RPMI7951 (cell line): ENCODE results near the gene ADRB1. TPM values are rescaled to one million over a fixed set of nuclear protein-coding genes. Genes with fewer than 3 reads are reported as not detected.

Experiments
- DNase-seq: peaks from one replicate; pipeline ENCODE4 v3.0.0-alpha.2; 2012; ENCODE audit warnings: low read depth
- total RNA-seq: library from RNA; depleted of rRNA; stranded (reverse); fragments of >200 nt; shearing (Covaris generic); gene quantifications from 2 replicates; pipeline ENCODE4 v1.2.3, GENCODE V29; 2014

Gene ADRB1
- total RNA-seq, 1 experiment from 2014 or later: not detected

- DNase-seq: peak; percentile 55
Observed at GRCh38 chr10:114026189-114027040, 17.3 kb upstream of the ADRB1 start.

GRCh38 chr10:114027041-114027394 lies 16.6 kb upstream of the ADRB1 start:
- DNase-seq: no peak

DNA sequence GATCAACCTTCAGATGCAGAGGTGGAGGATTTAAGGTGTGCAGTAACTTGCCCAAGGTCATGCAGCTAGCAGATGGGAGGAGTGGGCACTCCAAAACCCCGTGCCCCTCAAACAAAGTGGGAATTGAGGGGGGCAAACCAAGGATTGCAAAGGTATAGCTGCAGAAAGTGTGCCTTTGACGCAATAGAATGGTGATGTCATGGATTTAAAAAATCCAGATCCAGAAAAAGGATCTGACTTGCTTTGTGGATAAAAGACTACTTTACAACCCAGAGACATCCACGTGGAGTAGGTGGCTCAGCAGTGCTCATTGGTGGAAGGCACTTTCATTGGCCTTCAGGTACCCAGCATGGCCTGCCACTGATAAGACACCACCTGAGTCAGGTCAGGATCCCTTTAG lies 15.7 kb upstream of the ADRB1 start:
- no peak for DNase-seq

DNA sequence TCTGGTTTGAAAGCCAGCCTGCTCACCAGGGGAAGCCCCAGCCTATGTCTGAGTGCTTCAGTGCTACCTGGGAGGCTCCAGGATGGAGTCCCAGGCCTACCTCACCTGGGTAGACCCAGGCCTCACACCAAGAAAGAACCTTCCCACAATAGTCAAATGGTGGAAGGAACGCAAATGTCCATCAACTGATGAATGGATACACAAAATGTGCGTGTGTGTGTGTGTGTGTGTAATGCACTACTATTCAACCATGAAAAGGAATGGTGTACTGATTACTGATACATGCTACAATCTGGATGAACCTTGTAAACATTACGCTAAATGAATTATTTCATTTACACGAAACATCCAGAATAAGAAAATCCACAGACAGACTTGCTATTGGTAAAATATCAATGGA lies 15.2 kb upstream of the ADRB1 start:
- no peak for DNase-seq

DNA sequence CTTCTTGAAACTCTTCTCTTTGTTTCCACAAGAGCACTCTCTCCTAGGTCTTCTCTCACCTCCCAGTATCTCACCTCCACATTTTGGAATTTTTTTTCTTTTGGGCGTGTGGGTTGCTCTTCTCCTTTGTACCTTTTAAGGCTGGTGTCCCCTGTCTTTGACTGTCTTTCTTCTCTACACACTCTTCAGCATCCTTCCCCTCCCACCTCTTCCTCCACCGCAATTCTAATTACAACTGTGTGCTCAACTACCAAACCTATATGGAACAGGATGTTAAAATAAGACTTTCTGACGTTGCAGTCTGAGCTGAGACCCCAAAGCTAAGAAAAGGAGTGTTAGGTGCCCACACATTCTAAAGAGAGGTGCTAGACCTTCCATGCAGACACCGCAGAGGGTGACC lies 14.0 kb upstream of the ADRB1 start:
- no peak for DNase-seq

DNA sequence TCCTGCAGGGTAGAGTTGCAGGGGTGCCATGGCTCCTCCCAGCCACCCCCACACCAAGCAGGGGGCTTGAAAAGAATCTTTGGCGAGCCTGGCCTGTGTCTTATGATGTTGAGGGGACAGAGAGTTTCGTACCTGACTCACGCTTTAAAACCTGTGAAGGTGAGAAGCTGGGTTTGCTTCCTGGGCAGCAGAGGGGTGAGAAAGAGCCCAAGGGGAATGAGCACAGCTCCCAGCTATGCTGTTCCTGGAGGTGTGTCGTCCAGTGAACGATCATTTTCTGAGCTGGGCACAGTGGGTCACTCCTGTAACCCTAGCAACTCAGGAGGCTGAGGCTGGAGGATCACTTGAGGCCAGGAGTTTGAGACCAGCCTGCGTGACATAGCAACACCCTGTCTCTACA lies 13.5 kb upstream of the ADRB1 start:
- no peak for DNase-seq

DNA sequence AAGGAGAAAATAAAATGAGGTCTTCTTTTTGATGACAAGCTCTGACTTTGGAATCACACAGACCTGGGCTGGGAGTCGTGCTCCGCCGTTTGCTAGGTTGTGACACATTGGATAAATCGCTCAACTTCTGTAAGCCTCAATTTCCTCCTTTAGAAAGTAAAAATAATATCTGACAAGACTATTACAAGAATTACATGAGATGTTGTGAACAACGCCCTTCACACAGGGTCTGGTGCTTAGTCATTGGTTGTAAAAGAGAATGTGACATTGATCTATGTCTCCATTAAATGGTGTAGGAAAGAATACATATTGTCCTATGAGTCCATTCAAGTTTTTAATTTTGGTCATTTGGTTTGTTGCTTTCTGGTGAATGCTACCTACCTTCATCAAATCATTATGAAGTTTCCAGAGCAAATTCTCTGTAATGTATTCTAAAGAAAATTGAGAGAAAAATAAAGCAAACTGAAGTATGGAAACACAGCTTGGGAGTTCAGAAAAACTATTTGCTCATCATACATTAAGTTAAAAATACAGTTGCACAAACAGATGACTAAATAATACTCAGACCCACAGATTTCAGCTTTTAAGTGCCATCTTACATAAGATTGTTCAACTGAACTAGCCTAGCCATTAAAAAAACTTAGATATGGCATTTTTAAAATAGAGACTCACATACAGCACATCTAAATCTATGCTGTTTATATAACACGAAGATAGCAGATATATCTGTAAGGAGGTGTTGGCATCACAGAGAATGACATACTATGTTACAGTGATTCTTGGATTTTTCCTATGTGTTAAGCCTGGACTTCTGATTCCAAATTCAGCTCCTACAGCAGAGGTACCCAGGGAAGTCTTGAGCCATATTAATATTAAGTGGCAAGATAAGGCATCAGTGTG lies 12.3 kb upstream of the ADRB1 start:
- DNase-seq: no peak

- DNase-seq: no peak
Observed at GRCh38 chr10:114033566-114033965, 10.1 kb upstream of the ADRB1 start.

GRCh38 chr10:114034923-114035645 lies 8.6 kb upstream of the ADRB1 start:
- DNase-seq: no peak

DNA sequence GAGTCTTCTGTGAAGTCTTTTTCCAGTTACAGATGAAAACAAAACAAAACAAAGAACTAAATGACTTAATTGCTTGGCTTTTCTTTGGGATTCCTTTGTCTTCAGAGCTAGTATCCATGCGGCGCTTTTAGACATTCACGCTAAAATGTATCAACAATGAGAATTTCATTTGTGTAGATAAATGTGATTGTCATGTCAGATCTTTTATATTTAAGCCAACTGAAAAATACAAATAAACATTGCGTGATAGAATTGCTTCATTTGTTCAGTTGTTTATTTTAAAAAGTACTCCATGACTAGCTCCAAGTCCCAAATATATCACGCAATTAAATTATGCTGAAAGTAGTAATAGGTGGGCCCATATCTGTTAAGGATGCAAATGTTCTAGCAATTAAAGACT lies 7.9 kb upstream of the ADRB1 start:
- DNase-seq: no peak

DNA sequence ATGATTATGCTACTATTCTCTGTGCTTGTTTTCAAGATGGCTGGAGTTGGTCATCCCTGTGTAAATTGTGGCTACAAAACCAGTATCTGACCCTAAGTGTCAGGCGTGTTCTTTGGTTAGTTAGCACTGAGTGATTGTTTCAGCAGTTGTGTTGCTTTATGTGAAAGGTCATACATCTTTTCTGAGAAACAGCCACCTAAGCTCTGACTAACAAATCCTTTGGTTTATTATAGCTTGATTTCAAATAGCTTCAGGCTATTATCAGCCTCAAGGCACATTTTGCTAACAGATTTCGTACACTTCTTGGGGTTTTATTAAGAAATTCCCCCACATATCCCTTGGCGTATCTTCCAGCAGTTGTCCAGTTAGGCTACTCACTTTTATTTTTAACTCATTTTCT lies 4.8 kb upstream of the ADRB1 start:
- no peak for DNase-seq

GRCh38 chr10:114041166-114041565 lies 2.5 kb upstream of the ADRB1 start:
- no peak for DNase-seq

GRCh38 chr10:114042895-114043531 lies 653 bp upstream of the ADRB1 start:
- no peak for DNase-seq

GRCh38 chr10:114044247-114045135 lies 825 bp downstream of the ADRB1 start:
- no peak for DNase-seq

GRCh38 chr10:114045136-114046086 lies 1.7 kb downstream of the ADRB1 start:
- DNase-seq: no peak

DNA sequence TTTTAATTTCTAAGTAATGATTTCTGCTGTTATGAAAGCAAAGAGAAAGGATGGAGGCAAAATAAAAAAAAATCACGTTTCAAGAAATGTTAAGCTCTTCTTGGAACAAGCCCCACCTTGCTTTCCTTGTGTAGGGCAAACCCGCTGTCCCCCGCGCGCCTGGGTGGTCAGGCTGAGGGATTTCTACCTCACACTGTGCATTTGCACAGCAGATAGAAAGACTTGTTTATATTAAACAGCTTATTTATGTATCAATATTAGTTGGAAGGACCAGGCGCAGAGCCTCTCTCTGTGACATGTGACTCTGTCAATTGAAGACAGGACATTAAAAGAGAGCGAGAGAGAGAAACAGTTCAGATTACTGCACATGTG lies 2.4 kb downstream of the ADRB1 start:
- no peak for DNase-seq

DNA sequence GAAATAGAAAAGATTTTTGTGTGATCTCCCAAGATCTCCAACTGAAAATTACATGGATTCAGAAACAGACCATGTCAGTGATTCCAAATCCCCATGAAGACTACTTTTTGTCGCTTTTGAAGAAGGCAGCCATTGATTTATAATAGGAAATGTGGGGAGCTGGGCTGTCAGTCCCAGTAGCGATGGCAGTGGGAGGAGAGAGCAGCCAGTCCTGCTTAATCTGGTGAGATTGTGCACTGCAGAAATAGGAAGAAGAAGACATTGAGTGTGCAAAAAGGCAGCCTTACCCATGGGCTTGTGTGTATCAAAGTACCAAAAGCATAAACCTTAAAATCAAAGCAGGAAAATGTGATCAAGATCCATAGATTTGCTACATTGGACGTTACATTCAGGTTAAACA lies 4.8 kb downstream of the ADRB1 start:
- DNase-seq: no peak

DNA sequence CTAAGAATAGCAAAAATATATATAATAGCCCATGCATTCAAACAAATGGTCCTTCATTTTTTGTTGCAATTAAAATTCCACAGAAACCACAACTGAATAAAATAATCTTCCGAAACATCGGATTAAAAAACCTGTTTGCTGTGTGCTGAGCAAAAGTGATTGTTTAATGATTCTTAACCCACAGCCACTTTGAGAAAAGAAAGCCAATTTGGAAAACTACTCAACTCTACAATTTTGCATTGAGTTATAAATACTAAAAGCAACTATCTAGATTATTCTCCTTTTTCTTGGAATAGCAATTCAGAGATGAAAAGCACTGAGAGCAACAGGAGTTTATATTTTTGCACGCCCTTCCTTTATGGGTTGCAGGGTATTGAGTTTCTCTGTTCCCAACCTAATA lies 8.0 kb downstream of the ADRB1 start:
- no peak for DNase-seq

DNA sequence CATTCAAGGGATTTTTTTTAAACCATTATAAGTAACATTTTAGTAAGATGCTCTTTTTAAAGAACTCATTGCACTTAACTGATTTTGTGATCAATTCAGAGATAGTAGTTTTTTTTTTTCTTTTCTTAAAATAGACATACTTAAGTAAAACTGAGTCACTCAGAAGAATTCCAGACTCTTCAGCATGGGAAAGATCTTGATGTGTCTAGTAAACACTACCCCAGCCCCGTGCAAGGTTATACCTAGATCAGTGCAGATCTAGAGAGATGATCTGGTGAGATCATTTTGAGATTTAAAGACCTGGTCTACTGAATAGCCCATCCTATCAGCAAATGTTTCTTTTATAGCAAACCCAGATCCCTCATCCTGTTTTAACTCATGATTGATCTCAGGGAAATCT lies 8.6 kb downstream of the ADRB1 start:
- no peak for DNase-seq

DNA sequence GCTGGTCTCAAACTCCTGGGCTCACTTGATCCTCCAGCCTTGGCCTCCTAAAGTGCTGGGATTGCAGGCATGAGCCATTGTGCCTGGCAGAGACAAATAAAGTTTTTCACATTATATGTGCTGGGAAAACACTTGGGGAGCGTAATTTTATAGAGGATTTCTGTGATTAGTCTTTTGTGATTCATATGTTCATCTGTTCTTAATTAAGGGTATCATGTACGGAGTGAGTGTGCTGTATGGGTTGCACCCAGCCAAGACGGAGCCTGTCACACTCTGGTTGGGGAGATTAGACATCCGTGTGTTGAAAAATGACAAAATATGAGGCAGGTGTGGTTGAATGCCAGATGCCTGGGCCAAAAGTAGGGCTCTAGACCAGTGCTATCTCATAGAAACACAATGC lies 10.3 kb downstream of the ADRB1 start:
- DNase-seq: peak; percentile 20
